ENCODE data around the gene AGPAT3.

DNA sequence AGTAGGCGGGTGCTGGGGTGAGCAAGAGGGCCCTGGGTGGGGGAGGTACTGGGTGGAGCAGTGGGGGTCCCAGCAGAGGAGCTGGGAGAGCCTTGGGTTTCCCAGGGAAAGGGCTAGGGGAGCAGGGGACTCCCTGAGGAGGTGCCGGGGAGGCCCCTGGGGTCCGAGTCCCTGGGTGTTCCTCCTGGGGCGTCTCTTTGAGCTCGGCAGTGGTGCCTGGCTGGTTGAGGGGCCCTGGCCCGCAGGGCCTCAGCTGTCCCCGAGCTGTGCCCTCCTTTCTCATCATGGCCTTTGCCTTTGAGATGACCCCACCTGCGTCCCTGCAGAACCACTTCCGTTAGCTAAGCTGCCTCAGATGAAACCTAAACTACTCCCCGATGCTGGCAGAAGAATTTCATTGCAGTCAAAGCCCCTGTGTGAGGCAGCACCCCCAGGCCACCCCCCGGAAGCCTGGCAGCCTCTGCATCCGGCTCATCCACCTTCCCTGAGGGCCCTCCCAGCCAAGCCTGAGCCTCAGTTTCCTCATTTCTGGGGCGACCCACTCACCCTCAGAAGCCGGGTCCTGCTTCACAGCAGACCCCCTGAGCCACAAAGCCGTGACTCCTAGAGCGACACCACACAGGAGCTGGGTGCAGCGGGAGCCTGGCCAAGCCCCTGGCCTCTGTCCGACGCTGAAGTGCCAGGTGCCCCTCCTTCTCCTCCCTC lies 103.5 kb downstream of the AGPAT3 start:
- TF ChIP-seq EP300 (IDR thresholded peaks at IDR 0.05) (no peak), POLR2A (IDR thresholded peaks at IDR 0.05) (no peak)
- TF ChIP-seq, protein P1, sequence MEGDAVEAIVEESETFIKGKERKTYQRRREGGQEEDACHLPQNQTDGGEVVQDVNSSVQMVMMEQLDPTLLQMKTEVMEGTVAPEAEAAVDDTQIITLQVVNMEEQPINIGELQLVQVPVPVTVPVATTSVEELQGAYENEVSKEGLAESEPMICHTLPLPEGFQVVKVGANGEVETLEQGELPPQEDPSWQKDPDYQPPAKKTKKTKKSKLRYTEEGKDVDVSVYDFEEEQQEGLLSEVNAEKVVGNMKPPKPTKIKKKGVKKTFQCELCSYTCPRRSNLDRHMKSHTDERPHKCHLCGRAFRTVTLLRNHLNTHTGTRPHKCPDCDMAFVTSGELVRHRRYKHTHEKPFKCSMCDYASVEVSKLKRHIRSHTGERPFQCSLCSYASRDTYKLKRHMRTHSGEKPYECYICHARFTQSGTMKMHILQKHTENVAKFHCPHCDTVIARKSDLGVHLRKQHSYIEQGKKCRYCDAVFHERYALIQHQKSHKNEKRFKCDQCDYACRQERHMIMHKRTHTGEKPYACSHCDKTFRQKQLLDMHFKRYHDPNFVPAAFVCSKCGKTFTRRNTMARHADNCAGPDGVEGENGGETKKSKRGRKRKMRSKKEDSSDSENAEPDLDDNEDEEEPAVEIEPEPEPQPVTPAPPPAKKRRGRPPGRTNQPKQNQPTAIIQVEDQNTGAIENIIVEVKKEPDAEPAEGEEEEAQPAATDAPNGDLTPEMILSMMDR (IDR thresholded peaks at IDR 0.05), result no peak

Measured in upper lobe of left lung (tissue), 4 donors.